H1 (cell line): ENCODE measurements around the gene ADAMTS6. TPM values are rescaled to one million over a fixed set of nuclear protein-coding genes. Genes with fewer than 3 reads are reported as not detected.

ENCODE experiments used
- ATF2 ChIP-seq: IDR thresholded peaks from 2 replicates; pipeline ENCODE4 v1.6.1; 2012; ENCODE audit warnings: low read length, inconsistent platforms
- CBX5 ChIP-seq: fragments of 300-800, 300-1000 bp; sonication (generic); IDR thresholded peaks from 2 replicates; pipeline ENCODE4 v1.7.1; 2016; ENCODE audit warnings: antibody characterized with exemption, low read length, low read depth
- CBX8 ChIP-seq: fragments of 300-800, 300-1000 bp; sonication (generic); IDR thresholded peaks from 2 replicates; pipeline ENCODE4 v1.7.1; 2016; ENCODE audit warnings: low read depth, low read length, borderline replicate concordance
- E2F6 ChIP-seq: IDR thresholded peaks from 2 replicates; pipeline ENCODE4 v1.6.1; 2012; ENCODE audit warnings: inconsistent platforms
- EZH2 ChIP-seq: fragments of 200-600 bp; sonication (generic); IDR thresholded peaks from 2 replicates; pipeline ENCODE4 v1.7.1; 2012; ENCODE audit warnings: low read depth, mild to moderate bottlenecking, moderate library complexity, low read length, inconsistent platforms; ENCODE audit not compliant: severe bottlenecking
- FOSL1 ChIP-seq: IDR thresholded peaks from 2 replicates; pipeline ENCODE4 v1.6.1; 2011; ENCODE audit warnings: mild to moderate bottlenecking, low read depth, low read length, moderate library complexity; ENCODE audit not compliant: insufficient read depth
- JUND ChIP-seq: IDR thresholded peaks from 2 replicates; pipeline ENCODE4 v1.6.1; 2011; ENCODE audit warnings: mild to moderate bottlenecking, improper control_type of control experiment, low read length
- KDM5A ChIP-seq: fragments of 200-600 bp; IDR thresholded peaks from 2 replicates; pipeline ENCODE4 v1.7.1; 2012; ENCODE audit warnings: mild to moderate bottlenecking, low read length, inconsistent platforms, mixed read lengths
- MAX ChIP-seq: IDR thresholded peaks from 2 replicates; pipeline ENCODE4 v1.6.1; 2012; ENCODE audit warnings: inconsistent platforms
- NANOG ChIP-seq: IDR thresholded peaks from 2 replicates; pipeline ENCODE4 v1.6.1; 2011; ENCODE audit warnings: low read length, low read depth, mild to moderate bottlenecking, inconsistent platforms; ENCODE audit not compliant: insufficient read depth, poor library complexity, severe bottlenecking
- SUZ12 ChIP-seq: fragments of 200-600 bp; sonication (generic); IDR thresholded peaks from 2 replicates; pipeline ENCODE4 v1.6.1; 2012; ENCODE audit warnings: mild to moderate bottlenecking, inconsistent platforms, low read length, moderate library complexity, mixed read lengths
- TEAD4 ChIP-seq: IDR thresholded peaks from 2 replicates; pipeline ENCODE4 v1.6.1; 2012; ENCODE audit warnings: low read depth, low read length, inconsistent platforms, mixed read lengths
- polyA plus RNA-seq, 7 experiments: library from polyadenylated mRNA; depleted of rRNA in 3 of 7; stranded (reverse) in 5 of 7; unstranded in 2 of 7; fragments of >200 nt in 5 of 7; fragments of 200-250 nt in 2 of 7; gene quantifications; 1 replicate in 5 of 7; 2 replicates in 1 of 7; 4 replicates in 1 of 7; pipeline versions ENCODE4 v1.2.1 to v1.2.3, GENCODE V29; 2011 to 2013; ENCODE audit warnings: missing spikeins in 2 of 7, mixed read lengths in 2 of 7
- total RNA-seq: library from RNA; stranded (reverse); fragmentation: NEBNext Ultra II Directional; extraction: Animal tissue kit (Norgen Biotek cat#: 25700); gene quantifications from 2 replicates; pipeline ENCODE4 v1.2.1, GENCODE V29; 2021

The ADAMTS6 gene
- total and polyA plus RNA-seq, 2 of the 8 experiments (the other 6 are each of a cell fraction or from before 2014, with no cell fraction given) = 0.74 to 2.4 TPM

GRCh38 chr5:65100911-65101631 is 380.6 kb downstream of the ADAMTS6 start (continued):
- 0 out of 2 replicates have a peak, but pooled peaks have one; percentile 33 for TF ChIP-seq TEAD4
- no peak for TF ChIP-seq NANOG
- TF ChIP-seq ATF2 = no peak
- no peak for TF ChIP-seq FOSL1
- TF ChIP-seq KDM5A = no peak
- no peak for TF ChIP-seq SUZ12
- TF ChIP-seq E2F6 = no peak
- no peak for TF ChIP-seq MAX
- no peak for TF ChIP-seq CBX5
- no peak for TF ChIP-seq CBX8
- no peak for TF ChIP-seq EZH2
- TF ChIP-seq JUND = no peak
